ENCODE results near the gene SLC12A8.

The SLC12A8 gene, protein sequence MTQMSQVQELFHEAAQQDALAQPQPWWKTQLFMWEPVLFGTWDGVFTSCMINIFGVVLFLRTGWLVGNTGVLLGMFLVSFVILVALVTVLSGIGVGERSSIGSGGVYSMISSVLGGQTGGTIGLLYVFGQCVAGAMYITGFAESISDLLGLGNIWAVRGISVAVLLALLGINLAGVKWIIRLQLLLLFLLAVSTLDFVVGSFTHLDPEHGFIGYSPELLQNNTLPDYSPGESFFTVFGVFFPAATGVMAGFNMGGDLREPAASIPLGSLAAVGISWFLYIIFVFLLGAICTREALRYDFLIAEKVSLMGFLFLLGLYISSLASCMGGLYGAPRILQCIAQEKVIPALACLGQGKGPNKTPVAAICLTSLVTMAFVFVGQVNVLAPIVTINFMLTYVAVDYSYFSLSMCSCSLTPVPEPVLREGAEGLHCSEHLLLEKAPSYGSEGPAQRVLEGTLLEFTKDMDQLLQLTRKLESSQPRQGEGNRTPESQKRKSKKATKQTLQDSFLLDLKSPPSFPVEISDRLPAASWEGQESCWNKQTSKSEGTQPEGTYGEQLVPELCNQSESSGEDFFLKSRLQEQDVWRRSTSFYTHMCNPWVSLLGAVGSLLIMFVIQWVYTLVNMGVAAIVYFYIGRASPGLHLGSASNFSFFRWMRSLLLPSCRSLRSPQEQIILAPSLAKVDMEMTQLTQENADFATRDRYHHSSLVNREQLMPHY

DNA sequence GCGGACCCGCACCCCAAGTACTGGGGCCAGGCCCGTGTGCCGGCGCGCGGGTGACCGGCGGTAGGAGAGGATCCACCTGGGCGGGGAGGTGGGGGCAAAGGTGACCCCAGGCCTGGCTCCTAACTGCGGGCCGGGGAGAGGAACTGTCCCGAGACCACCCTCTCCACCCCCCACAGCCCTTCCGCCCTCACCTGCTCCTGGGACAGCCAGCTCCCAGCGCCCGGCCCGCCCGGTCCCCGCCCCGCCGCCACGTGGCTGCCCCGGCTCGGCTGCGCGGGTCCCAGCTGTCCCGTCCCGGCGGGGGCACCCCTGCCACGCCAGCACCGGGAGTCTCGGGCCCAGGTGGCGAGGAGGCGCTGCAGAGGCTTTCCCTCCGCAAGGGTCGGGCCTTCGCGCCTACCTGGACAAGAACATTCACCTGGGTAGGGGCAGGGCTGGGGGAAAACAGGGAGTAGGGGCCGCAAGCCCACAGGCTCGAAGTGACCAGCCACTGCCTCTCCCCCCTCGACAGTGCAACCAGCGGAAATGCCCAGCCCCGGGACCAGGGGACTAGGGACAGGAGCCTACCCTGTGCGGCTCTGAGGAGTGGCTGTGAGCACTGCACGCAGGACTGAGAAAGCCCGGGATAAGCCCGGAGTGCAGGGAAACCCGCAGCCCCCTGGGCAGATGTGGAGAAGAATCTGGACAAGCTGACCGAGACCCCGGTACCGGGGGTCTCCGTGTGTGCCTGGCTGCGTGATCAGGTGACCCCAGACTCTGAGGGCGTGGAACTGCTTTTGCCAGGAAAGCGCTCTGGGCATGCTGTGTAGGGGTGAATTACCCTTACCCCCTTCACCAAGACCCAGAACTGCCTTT is at the start of gene SLC12A8:
Gene SLC12A8 (minus strand): TSS at position 240 of the 855 bp plus-strand sequence. CDS start 1,399 bp downstream, outside the sequence.
- DNase-seq (ENCODE audit: low spot score) (no peak), FAIRE-seq (no peak)

DNA sequence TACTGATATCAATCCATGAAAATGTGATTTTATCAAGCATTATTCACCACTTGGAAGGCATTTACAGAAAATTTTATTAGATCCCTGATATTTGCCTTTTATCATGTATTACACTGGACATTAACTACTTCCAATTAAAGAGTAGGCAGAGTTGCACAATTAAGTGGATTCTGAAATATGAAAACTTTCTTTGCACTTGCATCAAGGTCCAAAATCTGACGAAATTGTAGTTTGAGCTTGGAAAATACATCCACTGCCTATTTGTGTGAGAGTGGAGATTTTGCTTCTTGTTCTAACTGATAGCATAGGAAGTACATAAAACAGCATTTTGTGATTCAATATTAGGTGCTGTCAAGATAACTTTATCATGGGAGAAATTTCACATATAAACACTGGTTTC is 49.6 kb upstream of the SLC12A8 start:
- no peak for FAIRE-seq

DNA sequence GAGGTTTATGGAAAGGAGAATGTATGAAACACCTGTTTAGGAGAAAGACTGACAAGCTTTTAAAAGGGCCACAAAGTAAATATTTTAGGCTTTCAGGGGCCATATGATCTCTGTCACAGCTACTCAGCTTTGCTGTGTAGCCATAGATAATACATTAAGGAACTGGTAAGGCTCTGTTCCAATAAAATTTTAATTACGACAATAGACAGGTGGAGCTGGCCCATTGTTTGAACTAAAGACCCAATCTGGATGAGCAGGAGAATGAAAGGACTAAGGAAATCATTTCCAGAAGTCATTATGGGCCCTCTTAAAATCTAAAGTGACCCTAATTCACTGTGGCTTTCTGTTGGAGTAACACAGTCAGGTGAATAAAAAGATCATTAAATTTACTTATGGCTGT is 48.5 kb upstream of the SLC12A8 start:
- FAIRE-seq (no peak), DNase-seq (ENCODE audit: low spot score) (no peak)

More for the DNA sequence above, 49.6 kb upstream of the SLC12A8 start:
- DNase-seq (ENCODE audit: low spot score): no peak

DNA sequence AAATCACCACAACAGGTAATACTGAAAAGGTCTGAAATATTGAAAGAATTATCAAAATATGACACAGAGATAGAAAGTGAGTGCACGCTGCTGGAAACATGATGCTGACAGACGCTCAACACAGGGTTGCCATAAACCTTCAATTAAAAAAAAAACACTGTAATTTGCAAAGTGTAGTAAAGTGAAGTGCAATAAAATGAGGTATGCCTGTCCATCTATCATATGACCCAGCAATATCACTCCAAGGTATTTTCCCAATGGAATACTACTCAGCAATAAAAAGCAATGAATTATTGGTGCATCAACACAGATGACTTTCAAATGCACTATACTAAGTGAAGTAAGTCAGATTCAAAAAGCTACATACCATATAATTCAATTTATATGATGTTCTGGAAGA is 47.6 kb upstream of the SLC12A8 start:
- DNase-seq (ENCODE audit: low spot score) (no peak), FAIRE-seq (no peak)

DNA sequence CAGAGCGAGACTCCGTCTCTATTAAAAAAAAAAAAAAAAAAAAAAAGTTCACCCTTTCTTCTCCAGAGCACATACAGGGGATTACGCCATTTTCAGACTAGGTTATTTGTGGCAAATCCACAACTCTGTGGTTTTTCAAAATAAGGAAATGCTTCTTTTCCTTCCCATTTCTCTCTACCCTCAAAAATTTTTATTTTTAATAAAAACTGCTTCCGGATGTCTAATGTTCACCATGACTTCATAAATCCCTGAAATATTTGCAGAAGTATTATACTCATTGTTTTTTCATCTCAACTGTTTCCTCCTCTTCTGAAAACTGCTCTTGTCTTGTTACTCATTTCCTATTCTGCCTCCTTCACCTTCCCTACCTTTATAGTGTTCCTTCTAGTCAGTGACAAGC is 45.0 kb upstream of the SLC12A8 start:
- FAIRE-seq (no peak), DNase-seq (ENCODE audit: low spot score) (no peak)

DNA sequence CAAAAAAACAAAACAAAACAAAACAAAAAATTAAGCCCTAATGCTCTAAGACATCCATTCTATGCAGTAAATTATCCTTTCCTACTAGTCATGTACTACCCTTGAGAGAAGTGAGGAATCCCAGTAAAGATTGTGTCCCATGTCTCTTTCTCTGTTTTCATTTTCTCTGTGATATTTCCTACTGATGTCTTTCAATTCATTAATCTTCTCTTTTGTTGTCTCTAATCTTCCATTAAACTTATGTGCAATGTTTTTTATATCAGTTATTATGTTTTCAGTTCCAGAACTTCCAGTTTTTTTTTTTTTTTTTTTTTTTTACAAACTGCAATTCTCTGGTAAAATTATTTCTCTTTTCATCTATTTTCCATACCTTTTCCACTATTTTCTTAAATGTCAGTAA is 44.1 kb upstream of the SLC12A8 start:
- FAIRE-seq (no peak), DNase-seq (ENCODE audit: low spot score) (no peak)

DNA sequence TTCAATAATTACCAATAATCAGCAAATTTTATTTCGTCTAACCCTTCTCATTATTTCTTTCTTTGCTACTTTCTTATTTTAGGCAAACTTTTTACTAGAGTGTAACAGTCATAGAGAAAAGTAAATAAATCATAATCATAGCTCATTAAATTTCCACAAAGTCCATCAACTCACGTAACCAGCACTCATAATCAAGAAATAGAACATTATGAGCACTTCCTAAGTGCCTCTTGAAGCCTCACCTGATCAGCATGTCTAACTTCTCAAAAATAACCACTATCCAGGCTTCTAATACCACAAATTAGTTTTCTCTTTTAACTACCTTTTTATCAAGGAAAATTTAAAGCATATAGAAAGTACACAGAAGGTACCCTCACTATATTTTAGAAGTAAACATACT is 38.4 kb upstream of the SLC12A8 start:
- FAIRE-seq: no peak
- DNase-seq (ENCODE audit: low spot score): no peak

DNA sequence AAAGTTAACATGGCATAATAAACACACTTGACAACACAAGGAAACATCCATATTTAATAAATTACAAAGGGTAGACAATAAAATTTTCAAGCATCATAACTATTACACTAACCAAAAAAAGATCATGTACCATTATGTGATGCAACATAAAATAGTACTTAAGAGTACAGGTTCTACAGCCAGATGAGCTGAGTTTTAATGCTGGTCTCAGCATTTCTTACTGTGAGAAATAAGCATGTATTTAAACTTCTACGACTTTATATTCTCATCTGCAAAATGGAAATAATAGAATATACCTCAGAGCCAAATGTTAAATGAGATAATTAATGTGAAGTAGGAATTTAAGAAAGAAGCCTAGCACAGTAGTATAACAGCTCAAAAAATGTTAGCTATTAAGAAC is 33.7 kb upstream of the SLC12A8 start:
- FAIRE-seq (no peak), DNase-seq (ENCODE audit: low spot score) (no peak)

DNA sequence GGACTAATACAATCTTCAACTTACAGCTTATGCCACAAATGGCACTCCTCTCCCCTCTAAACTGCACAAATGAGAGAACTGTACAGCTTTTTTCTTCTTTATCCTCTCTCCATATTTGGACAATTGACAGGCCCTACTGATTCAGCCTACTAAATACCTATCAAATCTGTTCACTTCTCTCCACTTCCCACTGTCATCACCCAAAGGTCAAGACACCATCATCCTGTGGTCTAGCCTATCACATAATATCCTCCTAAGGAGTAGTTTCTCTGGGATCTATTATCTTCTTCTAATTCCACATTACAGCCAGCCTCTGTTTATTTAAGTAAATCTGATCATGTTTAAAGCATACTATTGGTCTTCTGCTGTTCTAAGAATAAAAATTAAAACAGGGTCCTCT is 33.0 kb upstream of the SLC12A8 start:
- DNase-seq (ENCODE audit: low spot score): no peak
- FAIRE-seq: no peak

DNA sequence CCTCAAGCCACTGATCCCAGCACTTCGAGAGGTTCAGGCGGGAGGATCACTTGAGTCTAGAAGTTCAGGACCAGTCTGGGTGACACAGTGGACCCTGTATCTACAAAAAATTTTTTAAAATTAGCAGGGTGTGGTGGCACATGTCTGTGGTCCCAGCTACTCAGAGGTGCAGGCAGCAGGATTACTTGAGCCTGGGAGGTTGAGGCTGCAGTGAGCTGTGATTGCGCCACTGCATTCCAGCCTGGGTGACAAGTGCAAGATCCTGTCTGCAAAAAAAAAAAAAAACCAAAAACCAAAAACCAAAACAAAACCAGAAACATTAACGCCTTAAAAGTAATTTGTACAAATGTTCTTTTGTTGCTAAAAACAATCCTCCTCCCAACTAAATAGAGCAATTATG is 27.9 kb upstream of the SLC12A8 start:
- no peak for FAIRE-seq
- DNase-seq (ENCODE audit: low spot score): no peak

DNA sequence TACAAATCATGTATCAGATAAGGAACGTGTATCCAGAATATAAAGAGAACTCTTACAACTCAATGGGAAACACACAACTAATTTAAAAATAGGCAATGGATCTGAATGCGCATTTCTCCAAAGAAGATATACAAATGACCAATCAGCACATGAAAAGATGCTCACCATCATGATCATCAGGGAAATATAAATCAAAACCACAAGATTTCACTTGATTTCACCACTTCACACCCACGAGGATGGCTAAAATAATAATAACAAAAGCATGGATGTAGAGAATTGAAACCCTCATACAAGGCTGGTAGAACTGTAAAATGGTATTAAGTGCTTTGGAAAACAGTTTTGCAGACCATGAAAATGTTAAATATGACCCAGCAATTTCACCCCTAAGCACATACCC is 26.7 kb upstream of the SLC12A8 start:
- no peak for DNase-seq (ENCODE audit: low spot score)
- FAIRE-seq: no peak

DNA sequence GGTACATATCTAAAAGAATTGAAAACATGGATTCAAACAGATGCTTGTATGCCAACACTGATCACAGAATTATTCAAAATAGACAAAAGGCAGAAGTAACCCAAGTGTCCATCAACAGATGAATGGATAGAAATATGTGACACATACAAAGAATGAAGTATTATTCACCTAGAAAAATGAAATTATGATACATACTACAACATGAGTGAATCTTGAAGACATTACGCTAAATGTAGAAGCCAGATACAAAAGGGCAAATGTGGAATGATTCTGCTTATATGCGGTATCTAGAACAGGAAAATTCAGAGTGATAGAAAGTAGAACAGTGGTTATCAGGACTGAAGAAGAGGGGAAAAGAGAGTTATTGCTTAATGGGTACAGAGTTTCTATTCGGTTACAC is 26.2 kb upstream of the SLC12A8 start:
- DNase-seq (ENCODE audit: low spot score) (no peak), FAIRE-seq (no peak)

DNA sequence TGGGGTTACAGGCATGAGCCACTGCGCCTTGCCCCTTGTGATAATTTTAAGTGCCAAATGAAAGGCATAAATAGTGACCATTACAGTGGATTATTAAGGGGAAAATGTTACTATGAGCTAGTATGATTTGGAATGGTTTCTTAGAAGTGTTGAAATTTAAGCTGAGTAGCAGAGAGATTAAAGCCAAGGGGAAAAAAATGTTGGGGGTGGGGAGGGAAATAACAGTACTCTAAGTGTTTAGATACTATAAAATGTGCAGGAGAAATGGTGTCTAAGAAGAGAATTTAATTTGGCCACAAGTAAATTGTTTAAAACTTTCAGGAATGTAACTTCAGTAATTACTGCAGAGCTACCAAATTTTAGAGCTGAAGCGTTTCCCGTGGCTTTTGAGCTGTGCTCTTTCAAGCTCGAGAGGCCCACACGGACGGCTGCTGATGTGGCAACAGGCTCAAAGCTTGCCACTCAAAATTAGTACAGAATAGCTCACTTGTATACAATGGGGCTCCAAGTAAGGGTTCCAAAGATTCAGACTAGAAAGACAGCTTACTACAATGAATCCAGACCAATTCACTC is 23.9 kb upstream of the SLC12A8 start:
- FAIRE-seq: no peak

DNA sequence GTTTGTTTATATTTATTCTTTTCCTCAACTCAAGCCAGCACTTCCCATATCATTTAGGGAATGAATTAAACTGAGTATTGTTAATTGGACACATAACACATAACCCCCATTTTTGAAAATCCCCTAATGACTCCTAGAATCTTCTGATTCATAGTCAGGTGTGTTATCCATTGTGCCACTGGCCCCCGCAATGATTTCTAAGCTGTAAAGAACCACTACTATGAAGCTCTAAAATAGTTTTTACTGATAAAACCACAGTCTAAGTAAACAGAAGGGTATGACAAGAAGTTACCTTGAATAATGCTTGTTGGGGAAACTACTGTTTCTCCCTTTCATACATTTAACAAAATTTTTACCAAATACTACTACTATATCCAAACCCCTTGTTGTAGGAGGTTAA is 22.3 kb upstream of the SLC12A8 start:
- no peak for DNase-seq (ENCODE audit: low spot score)
- no peak for FAIRE-seq

More for the DNA sequence above, 23.9 kb upstream of the SLC12A8 start:
- DNase-seq (ENCODE audit: low spot score): no peak

DNA sequence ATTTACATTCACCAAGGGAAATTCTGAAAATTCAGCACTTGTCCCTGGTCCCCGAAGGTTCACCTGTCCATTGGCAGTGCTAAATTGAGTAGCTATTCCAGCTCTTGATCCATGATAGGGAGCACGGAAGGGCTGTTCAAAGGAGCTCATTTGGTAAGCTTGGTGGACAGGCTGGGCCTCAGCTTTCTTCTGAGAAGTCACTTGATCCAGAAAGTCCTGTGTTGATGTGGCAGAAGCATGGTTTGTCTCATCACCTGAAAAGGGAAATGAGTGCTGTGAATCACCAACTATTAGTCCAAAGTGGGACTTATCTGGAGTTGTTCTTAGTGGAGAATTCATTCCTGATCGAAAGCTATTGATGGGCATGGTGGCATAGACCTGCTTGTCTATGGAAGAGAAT is 19.9 kb upstream of the SLC12A8 start:
- DNase-seq (ENCODE audit: low spot score) (no peak), FAIRE-seq (no peak)

DNA sequence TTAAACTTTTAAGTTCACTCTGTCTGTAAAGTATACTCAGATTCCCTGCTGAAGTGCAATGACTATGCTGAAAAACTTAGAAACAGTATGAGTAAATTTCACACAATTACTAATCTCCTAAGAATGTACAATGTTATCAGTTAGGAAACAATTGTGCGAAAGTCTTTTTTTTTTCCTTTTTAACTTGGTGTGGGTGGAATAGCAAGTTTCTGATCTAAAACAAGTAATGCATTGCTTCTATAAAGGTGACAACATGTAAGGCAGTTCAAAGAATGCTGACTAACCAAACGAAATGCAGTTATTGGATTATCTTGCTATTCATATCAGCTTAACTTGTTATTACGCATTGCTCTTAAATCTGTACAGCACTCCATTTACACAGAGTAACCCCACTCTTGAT is 19.3 kb upstream of the SLC12A8 start:
- no peak for FAIRE-seq

DNA sequence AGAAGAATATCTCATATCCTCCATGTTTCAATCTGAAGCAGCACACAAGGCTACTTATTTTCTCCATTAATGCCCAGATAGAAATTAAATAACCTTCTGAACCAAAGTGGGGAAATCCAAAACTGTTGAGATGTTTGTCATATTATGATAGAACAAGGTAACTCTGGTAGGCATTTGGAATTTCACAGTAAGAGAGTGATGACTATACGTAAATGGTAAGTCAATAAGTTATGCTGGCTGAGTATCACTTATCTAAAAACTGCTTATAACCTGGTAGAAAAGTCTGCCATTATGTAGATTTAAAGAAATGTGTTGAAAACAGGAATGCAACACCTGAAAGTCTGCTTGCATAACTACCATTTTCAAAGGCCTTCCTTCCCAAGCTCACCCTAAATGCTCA is 17.2 kb upstream of the SLC12A8 start:
- FAIRE-seq (peak; percentile 52), DNase-seq (ENCODE audit: low spot score) (no peak)

More for the DNA sequence above, 19.3 kb upstream of the SLC12A8 start:
- DNase-seq (ENCODE audit: low spot score): no peak

DNA sequence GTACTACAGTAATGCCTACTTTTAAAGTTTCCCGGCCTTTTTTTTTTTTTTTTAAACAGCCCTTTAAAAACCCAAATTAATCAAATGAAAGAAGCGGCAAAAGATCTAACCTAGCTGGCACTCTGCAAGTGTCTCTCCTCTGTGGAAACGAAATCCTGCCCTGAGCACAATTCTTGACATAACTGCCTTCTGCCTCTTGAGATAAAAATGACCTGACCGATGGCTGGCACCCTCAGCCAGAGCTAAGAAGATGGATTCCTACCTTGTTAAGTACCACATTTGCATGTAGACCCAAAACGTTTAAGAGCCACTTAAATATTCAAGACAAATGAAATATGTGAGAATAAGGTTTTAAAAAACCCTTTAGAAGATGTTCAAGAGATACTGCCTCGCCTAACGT is 16.6 kb upstream of the SLC12A8 start:
- no peak for DNase-seq (ENCODE audit: low spot score)
- FAIRE-seq: no peak

DNA sequence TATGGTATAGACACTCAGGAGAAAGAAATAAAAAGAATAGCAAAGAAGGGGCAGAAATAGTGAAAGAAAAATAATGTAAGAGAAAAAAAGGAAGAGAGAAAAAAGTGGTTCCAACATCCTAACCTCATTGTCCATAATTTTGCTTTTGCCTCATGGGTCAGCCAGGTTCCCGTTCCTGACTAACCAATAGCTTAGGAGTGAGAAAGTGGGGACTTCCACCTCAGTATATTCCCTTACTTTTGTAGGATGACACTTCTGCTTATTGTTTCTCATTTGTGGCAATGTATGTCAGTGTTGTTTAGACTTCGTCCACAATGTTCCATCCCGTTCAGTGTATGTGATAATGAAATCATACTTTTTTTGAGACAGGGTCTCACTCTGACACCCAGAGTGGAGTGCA is 9.3 kb upstream of the SLC12A8 start:
- FAIRE-seq (no peak), DNase-seq (ENCODE audit: low spot score) (no peak)

DNA sequence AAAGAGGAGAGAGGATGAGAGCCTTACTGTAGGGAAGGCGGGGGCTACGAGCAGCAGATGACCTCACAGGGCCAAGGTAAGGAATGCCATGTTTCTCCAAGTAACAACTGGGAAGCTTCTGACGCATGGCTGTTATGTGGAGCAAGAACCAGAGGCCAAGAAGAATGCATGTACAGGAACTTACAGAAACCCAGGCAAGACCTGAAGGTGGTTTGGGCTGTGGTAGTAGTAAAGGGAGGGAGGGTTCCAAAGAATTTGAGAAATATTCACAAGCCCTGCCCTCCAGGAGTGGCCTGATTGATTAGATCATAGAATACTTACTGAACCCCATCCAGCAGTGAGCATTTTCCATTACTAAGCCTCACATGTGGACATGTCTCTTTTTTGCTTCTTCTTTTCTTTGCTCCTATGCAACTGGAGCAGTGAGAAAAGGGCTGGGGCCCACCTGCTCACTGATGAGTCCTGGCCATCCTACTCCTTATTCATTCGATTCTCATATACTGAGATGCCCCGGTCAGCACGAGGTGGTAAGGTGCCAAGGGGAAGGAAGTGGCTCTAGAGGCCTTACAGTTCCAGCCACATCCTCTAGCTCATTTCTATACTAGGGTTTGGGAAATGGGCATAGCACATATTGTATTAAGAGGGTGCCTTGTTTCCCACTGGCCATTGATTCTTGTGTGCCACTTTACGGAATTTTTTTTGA is 8.3 kb upstream of the SLC12A8 start:
- DNase-seq (ENCODE audit: low spot score): no peak
- no peak for FAIRE-seq

DNA sequence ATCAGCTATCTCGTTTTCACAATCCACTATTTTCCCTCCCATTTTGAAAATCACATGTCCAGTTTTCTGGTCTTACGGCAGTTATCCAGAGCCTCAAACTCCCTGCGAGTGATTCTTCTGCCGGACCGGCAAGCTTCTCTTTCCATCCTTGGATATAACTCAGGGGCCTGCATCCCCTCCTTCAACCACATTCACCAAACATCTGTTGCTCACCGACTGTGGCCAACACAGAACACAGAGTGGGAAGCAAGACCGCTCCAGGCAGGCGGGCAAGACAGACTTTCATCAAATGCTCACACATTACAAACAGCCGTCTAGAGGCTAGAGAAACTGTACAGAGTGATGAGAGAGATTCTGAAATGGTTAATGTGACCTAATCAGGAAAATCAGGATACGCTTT is 7.6 kb upstream of the SLC12A8 start:
- FAIRE-seq (no peak), DNase-seq (ENCODE audit: low spot score) (no peak)
